ENCODE measurements around the gene KCNE2. TPM values are rescaled to one million over a fixed set of nuclear protein-coding genes. Genes with fewer than 3 reads are reported as not detected.
"Not testable (repeated sequence)": the region's sequence is repeated elsewhere in the genome, so short reads cannot be mapped to it uniquely, and the experiment has no call there.

KCNE2 gene
- total RNA-seq, 1 donor from 2014 or later: not detected

DNA sequence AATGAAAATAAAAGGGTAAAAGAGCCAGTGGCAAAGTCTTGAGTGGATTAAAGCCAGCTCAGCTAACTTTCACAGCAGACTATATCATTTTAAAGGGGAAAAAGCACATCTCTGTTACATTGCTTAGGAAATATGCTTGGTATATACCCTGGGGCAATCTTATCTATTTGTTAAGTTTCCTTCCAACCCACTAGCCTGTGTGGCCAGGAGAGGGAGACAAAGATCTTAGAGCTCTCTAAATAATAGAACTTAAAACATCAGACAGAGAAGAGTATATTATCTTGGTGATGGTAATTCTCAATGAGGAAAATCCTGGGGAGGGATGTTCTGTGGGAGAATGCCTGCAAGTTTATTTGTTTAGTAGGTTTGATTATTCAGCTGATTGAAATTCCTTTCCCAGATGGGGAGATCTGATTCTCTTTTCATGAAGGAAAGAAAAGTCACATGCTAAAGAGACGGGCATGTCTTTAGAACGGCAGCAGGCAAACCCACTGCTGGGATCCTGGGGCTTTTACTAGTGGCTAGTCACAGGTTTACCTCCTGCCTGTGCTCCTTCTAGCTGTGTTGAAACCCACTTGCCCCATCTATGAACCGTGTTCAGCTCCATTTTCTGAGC, 3.6 kb downstream of the KCNE2 start:
- no peaks in the 10 kb centered on the region for H3K36me3 ChIP-seq (ENCODE audit: control insufficient read depth, insufficient read depth, low read length)
- DNase-seq (ENCODE audit: low read depth) (peak; percentile 81), FAIRE-seq (peak; percentile 72)
- H3K4me3 ChIP-seq (ENCODE audit: low read depth, low read length): no peak overlapping the region
- H3K27me3 ChIP-seq (ENCODE audit: control insufficient read depth, insufficient read depth, low read length): no peaks in the 10 kb centered on the region
- TF ChIP-seq, protein P1, sequence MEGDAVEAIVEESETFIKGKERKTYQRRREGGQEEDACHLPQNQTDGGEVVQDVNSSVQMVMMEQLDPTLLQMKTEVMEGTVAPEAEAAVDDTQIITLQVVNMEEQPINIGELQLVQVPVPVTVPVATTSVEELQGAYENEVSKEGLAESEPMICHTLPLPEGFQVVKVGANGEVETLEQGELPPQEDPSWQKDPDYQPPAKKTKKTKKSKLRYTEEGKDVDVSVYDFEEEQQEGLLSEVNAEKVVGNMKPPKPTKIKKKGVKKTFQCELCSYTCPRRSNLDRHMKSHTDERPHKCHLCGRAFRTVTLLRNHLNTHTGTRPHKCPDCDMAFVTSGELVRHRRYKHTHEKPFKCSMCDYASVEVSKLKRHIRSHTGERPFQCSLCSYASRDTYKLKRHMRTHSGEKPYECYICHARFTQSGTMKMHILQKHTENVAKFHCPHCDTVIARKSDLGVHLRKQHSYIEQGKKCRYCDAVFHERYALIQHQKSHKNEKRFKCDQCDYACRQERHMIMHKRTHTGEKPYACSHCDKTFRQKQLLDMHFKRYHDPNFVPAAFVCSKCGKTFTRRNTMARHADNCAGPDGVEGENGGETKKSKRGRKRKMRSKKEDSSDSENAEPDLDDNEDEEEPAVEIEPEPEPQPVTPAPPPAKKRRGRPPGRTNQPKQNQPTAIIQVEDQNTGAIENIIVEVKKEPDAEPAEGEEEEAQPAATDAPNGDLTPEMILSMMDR (IDR thresholded peaks at IDR 0.05; ENCODE audit: insufficient read depth, low read length, severe bottlenecking): peak; percentile 57

DNA sequence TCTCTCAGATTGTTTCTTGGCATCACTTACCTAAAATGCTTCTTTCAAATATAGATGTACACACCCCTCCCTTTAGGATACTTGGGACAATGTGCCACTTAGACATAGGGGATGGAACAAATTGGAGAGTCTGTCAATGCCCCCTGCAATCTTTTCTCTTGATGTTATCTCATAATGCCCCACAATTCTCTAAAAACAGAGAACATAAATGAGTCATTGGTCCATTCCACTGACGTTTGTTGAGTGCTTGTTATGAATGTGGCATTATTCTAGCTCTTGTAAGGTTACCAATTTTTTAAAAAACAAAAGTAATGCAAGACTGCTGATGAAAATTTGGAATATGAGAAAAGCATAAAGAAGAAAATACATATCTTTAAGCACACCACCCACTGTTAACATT, 5.9 kb downstream of the KCNE2 start:
- H3K36me3 ChIP-seq (ENCODE audit: control insufficient read depth, insufficient read depth, low read length): no peaks in the 10 kb centered on the region
- no peak for DNase-seq (ENCODE audit: low read depth)
- H3K27me3 ChIP-seq (ENCODE audit: control insufficient read depth, insufficient read depth, low read length): no peaks in the 10 kb centered on the region
- TF ChIP-seq, protein P1 (IDR thresholded peaks at IDR 0.05; ENCODE audit: insufficient read depth, low read length, severe bottlenecking): no peak
- FAIRE-seq: no peak
- no peak overlapping the region for H3K4me3 ChIP-seq (ENCODE audit: low read depth, low read length)

DNA sequence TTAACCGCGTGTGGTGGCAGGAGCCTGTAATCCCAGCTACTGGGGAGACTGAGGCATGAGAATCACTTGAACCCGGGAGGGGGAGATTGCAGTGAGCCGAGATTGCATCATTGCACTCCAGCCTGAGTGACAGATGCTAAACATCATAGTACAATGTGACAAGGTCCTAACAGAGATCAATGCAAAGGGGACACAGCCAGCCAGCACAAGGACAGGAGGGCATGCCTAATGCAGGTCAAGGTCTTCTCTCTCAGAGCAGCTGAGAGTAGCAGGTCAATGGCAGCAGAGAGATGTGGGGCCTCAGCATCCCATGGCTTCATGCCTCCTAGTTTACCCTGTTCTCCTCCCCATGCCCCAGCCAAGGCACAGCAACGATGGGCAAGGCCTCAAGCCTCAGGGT, 8.5 kb downstream of the KCNE2 start:
- Histone ChIP-seq H3K36me3 (ENCODE audit: control insufficient read depth, insufficient read depth, low read length) (no peaks in the 10 kb centered on the region), H3K27me3 (ENCODE audit: control insufficient read depth, insufficient read depth, low read length) (no peaks in the 10 kb centered on the region), H3K4me3 (ENCODE audit: low read depth, low read length) (no peak overlapping the region)
- DNase-seq (ENCODE audit: low read depth) (no peak), FAIRE-seq (no peak)
- TF ChIP-seq, protein P1 (IDR thresholded peaks at IDR 0.05; ENCODE audit: insufficient read depth, low read length, severe bottlenecking): no peak

DNA sequence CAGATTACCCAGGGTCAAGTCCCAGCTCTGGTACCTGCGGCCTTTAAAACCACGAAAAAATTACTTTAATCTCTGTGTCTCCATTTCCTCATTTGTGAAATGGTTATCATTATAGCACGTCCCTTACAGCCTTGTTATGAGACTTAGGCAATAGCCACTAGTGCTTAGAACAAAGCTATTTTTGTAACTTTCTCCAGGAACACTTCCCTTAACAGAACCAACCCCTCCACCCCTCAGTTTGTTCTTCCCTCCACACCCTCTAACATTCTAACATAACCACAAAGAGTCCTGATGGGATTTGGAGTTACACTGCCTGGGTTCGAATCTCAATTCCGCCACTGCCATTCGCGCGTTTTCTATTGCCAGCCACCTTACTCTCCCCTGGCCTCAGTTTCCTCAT, 10.7 kb downstream of the KCNE2 start:
- FAIRE-seq; H3K27me3 ChIP-seq (ENCODE audit: control insufficient read depth, insufficient read depth, low read length); DNase-seq (ENCODE audit: low read depth); H3K36me3 ChIP-seq (ENCODE audit: control insufficient read depth, insufficient read depth, low read length); H3K4me3 ChIP-seq (ENCODE audit: low read depth, low read length): not testable (repeated sequence)

DNA sequence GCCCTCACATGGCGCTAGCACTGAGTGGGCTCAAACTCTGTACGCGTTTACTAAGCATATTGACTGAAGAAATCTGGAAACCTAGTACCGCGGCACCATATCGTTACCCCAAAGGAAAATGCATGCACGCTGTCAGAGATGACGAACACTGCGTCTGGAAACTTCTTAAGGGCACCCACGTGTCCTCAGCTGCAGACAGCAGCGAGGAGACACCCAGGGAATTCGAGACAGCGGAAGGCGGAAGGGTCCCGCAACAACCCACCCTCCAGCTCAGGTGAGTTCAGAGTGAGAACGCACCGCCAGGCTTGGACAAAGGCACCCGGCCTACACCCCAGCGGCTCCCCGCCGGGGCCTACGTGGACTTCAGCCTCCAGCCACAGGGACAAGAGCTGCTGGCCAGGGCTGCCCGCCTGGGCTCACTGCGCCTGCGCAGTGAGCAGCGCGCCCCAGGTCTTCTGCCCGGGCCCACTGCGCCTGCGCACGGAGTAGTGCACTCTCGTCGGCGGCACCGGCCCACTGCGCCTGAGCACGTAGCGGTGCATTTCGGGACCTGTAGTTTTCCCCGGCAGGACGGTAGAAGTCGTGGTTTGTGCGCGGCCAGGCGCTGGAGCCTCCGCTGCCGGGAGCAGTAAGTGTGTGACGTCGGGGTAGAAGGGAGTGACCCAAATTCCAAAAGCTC, 11.3 kb downstream of the KCNE2 start, which contains the start of gene SMIM11:
SMIM11 (plus strand) TSS at position 568 of the 679 bp plus-strand sequence. CDS start 3,998 bp downstream, outside the sequence.
- not testable (repeated sequence) for H3K27me3 ChIP-seq (ENCODE audit: control insufficient read depth, insufficient read depth, low read length); H3K36me3 ChIP-seq (ENCODE audit: control insufficient read depth, insufficient read depth, low read length); FAIRE-seq; H3K4me3 ChIP-seq (ENCODE audit: low read depth, low read length); DNase-seq (ENCODE audit: low read depth)

DNA sequence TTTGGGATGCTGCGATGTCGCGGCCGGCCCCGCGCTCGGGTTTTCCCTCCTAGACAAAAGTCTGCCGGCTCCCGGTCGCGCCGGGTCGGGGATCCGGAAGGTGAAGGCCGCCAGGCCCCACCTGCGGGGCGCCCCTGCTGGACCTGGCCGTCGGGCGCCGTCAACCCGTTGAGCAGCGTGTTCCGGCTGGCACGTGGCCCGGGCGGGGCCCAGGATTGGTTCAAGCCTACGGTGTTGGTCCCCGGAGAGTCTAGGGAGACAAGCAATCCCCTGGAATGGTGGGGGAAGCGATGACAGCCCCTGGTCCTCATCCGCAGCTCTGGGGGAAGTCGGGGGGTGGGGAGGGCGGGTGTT, 11.8 kb downstream of the KCNE2 start:
- not testable (repeated sequence) for FAIRE-seq; DNase-seq (ENCODE audit: low read depth); H3K36me3 ChIP-seq (ENCODE audit: control insufficient read depth, insufficient read depth, low read length); H3K27me3 ChIP-seq (ENCODE audit: control insufficient read depth, insufficient read depth, low read length); H3K4me3 ChIP-seq (ENCODE audit: low read depth, low read length)

DNA sequence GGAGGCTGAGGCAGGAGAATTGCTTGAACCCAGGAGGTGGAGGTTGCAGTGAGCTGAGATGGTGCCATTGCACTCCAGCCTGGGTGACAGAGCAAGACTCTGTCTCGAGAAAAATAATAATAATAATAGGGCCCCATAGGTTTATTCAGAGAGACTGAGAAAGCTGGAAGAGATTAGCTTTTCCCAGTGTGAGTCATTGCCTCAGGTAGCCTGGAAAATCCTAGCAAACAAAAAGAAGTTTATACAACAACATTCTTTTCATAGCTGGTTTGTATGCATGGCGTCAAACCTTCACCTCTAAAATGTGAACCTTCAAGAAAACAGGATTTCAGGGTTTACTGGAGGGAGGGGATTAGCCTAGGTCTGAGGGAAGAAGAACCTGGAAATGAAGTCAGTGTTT, 19.3 kb downstream of the KCNE2 start:
- not testable (repeated sequence) for H3K36me3 ChIP-seq (ENCODE audit: control insufficient read depth, insufficient read depth, low read length); DNase-seq (ENCODE audit: low read depth); H3K27me3 ChIP-seq (ENCODE audit: control insufficient read depth, insufficient read depth, low read length); H3K4me3 ChIP-seq (ENCODE audit: low read depth, low read length); FAIRE-seq

DNA sequence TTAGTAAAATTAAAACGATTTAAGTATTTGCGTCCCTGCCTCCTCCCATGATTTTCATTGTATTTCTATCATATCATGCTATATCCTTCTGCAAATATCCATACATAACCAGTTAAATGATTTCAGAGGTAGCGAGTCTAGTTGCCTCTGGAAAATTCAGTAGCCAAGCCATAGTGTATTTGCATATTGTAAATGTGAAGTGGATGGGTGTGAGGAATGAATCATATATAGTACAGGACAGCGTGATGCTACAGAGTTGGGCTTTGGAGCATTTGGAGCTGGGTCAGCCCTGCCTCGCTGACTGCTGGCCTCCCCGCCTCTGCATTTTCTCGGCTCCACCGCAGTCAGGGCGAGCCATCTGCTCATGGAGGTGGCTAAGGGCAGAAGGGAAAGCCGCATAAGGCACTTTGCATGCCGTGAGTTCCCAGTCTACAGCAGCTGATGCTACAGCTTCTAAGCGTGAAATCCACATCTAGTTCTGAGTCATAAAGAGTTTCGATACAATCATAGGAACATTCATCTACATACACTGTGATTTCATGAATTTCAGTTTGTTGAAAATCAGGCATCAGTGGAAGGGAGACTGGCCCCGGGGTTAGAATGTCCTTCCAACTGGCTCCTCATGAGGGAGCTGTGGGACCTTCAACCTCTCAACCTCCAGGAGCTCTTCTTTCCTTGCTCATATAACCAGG, 20.1 kb downstream of the KCNE2 start:
- H3K36me3 ChIP-seq (ENCODE audit: control insufficient read depth, insufficient read depth, low read length); H3K27me3 ChIP-seq (ENCODE audit: control insufficient read depth, insufficient read depth, low read length); H3K4me3 ChIP-seq (ENCODE audit: low read depth, low read length); FAIRE-seq; DNase-seq (ENCODE audit: low read depth): not testable (repeated sequence)

DNA sequence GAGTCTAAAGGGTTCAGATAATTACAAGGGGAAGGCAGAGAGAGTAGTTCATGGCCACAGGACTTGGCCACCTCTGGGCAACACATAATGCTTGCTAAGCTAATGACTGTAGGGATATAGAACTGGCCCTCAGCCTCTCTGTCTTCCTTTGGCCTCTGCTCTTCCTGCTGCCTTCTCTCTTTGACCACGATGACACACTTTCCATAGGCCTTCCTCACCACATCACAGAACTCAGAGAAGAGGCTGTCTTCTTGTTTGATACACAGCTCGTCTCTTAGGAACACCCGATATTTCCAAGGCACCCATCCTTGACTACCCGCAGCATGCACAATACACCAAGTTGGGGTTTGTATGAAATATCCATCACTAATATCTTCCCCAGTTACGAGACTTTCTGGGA, 36.7 kb downstream of the KCNE2 start:
- DNase-seq (ENCODE audit: low read depth); H3K27me3 ChIP-seq (ENCODE audit: control insufficient read depth, insufficient read depth, low read length); H3K4me3 ChIP-seq (ENCODE audit: low read depth, low read length); H3K36me3 ChIP-seq (ENCODE audit: control insufficient read depth, insufficient read depth, low read length): not testable (repeated sequence)
- FAIRE-seq: peak; percentile 76

DNA sequence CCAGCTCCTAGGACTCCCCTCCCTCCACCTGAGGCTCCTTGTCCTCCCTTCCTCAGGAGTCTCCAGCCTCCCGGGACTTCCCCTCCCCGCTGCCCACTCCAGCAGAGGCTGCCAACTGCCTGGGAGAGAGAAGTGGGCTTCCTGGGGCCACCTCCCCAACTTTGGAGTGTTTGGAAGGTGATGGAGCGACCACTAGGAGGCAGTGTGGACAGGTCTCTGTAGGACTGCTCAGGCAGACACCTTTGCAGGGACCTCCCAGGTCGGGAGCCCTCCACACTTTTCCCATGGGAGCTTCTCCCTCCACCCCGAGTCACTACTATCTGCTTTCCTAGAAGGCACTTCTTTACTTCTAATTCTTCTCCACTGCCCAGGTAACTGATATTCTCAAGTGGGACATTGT, 40.9 kb downstream of the KCNE2 start:
- H3K36me3 ChIP-seq (ENCODE audit: control insufficient read depth, insufficient read depth, low read length); H3K4me3 ChIP-seq (ENCODE audit: low read depth, low read length); FAIRE-seq; H3K27me3 ChIP-seq (ENCODE audit: control insufficient read depth, insufficient read depth, low read length); DNase-seq (ENCODE audit: low read depth): not testable (repeated sequence)

DNA sequence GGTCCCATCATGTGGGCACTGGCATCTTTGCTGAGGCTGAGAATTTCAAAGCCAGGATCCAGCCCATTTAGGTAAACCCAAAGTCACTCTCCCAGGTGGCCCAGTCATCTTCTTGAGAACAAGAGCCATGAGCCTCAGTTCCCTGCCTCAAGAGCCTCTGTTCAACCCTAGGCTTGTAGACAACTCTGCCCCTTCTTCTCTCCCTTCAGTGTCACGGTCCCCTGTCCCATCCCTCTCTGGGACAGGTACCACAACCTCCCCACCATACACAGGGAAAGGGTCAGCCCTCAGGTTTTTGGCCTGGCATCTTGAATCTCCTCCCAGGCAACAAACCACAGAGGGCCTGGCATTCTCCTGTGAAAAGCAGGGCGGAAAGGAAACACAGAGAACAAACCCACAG, 41.9 kb downstream of the KCNE2 start:
- peak; percentile 99 for FAIRE-seq
- not testable (repeated sequence) for H3K36me3 ChIP-seq (ENCODE audit: control insufficient read depth, insufficient read depth, low read length); H3K4me3 ChIP-seq (ENCODE audit: low read depth, low read length); DNase-seq (ENCODE audit: low read depth); H3K27me3 ChIP-seq (ENCODE audit: control insufficient read depth, insufficient read depth, low read length)

Measured in bronchial epithelial cell (primary cell).